Mucosa of rectum (tissue), 2 donors: ENCODE results near the gene LCA5L.

Experiments used
- H3K27ac ChIP-seq, 2 donors: one replicate each; pipeline ENCODE4 v1.7.0; 2013; ENCODE audit warnings: inconsistent platforms in 2 of 2, low read depth in 2 of 2, low read length in 2 of 2
- H3K27me3 ChIP-seq, 2 donors: one replicate each; pipeline ENCODE4 v1.7.0; 2013; ENCODE audit warnings: low read length in 2 of 2; ENCODE audit not compliant: control insufficient read depth in 2 of 2, insufficient read depth in 2 of 2
- H3K36me3 ChIP-seq, 2 donors: one replicate each; pipeline ENCODE4 v1.7.0; 2013; ENCODE audit warnings: low read length in 2 of 2; ENCODE audit not compliant: control insufficient read depth in 2 of 2, insufficient read depth in 2 of 2
- H3K4me1 ChIP-seq, 2 donors: one replicate each; pipeline ENCODE4 v1.7.0; 2013; ENCODE audit warnings: low read length in 2 of 2, mild to moderate bottlenecking in 1 of 2; ENCODE audit not compliant: control insufficient read depth in 2 of 2, insufficient read depth in 2 of 2
- H3K4me3 ChIP-seq, 2 donors: one replicate each; pipeline ENCODE4 v1.7.0; 2013; ENCODE audit warnings: low read length in 2 of 2
- H3K9ac ChIP-seq, 2 donors: one replicate each; pipeline ENCODE4 v1.7.0; 2013; ENCODE audit warnings: low read length in 2 of 2, low read depth in 1 of 2, mild to moderate bottlenecking in 1 of 2
- H3K9me3 ChIP-seq, 2 donors: one replicate each; pipeline ENCODE4 v1.7.0; 2013; ENCODE audit warnings: low read length in 2 of 2; ENCODE audit not compliant: control insufficient read depth in 2 of 2
- donor health status: healthy.
- donor health status: Normal muscosa, but diverticular disease.

The LCA5L gene

GRCh38 chr21:39445321-39446269 is at the start of gene LCA5L:
Gene LCA5L (minus strand): TSS chr21:39445778. CDS start chr21:39428493, 17,285 bp downstream.
- no peaks in the 10 kb centered on the region for H3K27me3 ChIP-seq
- no peaks in the 10 kb centered on the region for H3K36me3 ChIP-seq
- peaks cover 5 to 14% of the 10 kb centered on the region in 2 donors for H3K4me1 ChIP-seq
- H3K9ac ChIP-seq: peak within 1 kb of the TSS; percentile 94 to 96
- H3K4me3 ChIP-seq: peak within 1 kb of the TSS; percentile 84 to 92
- peak within 1 kb of the TSS; percentile 91 to 94 for H3K27ac ChIP-seq
- H3K9me3 ChIP-seq: no peaks in the 10 kb centered on the region

GRCh38 chr21:39489380-39489924 is 43.9 kb upstream of the LCA5L start:
- Histone ChIP-seq H3K4me3 (no peak overlapping the region), H3K9ac (no peak overlapping the region), H3K27me3 (no peaks in the 10 kb centered on the region), H3K9me3 (no peaks in the 10 kb centered on the region), H3K27ac (no peak overlapping the region), H3K36me3 (no peaks in the 10 kb centered on the region), H3K4me1 (no peaks in the 10 kb centered on the region)

GRCh38 chr21:39484711-39485276 is 39.2 kb upstream of the LCA5L start:
- Histone ChIP-seq H3K27me3 (no peaks in the 10 kb centered on the region), H3K27ac (no peak overlapping the region), H3K4me1 (no peaks in the 10 kb centered on the region), H3K36me3 (no peaks in the 10 kb centered on the region), H3K4me3 (no peak overlapping the region), H3K9ac (no peak overlapping the region), H3K9me3 (no peaks in the 10 kb centered on the region)

DNA sequence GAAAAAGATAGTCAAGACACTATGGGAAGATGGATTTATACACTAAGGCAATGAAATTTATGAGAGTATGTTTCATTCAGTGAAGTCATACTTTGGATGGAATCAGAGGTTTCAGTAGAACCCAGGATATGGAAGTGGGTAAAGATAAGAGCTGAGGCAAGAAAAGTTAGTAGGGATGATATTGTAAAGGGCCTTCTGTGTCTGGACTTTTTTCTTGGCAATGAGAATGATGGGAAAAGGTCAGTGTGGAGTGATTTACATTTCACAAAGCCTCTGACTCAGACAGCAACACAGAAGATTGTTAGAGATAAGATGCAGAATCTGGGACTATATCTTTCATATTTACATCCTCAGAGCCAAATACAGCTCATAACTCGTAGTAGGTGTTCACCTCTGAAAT is 38.3 kb upstream of the LCA5L start:
- Histone ChIP-seq H3K27me3 (no peaks in the 10 kb centered on the region), H3K4me3 (no peak overlapping the region), H3K9ac (no peak overlapping the region), H3K9me3 (no peaks in the 10 kb centered on the region), H3K4me1 (no peaks in the 10 kb centered on the region), H3K27ac (no peak overlapping the region), H3K36me3 (no peaks in the 10 kb centered on the region)

- H3K4me1 ChIP-seq: no peaks in the 10 kb centered on the region
- H3K27me3 ChIP-seq: no peaks in the 10 kb centered on the region
- no peaks in the 10 kb centered on the region for H3K9me3 ChIP-seq
- no peak overlapping the region for H3K27ac ChIP-seq
- no peak overlapping the region for H3K9ac ChIP-seq
- no peak overlapping the region for H3K4me3 ChIP-seq
- no peaks in the 10 kb centered on the region for H3K36me3 ChIP-seq
These were observed 36.3 kb upstream of the LCA5L start for GRCh38 chr21:39481886-39482285.

DNA sequence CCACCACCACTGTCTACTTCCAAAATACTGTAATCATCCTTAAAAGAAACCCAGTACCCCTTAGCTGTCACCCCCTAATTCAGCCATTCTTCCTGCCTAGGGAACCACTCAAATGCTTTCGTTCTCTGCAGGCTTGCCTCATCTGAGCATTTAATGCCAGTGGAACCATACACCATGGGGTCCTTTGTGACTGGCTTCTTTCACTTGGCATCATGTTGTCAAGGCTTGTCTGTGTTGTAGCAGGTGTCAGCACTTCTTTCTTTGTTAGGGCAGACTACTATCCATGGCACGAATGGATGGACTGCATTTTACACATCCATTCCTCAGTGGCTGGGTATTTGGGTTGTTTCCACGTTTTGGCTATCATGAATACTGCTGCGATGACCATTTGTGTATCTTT is 34.7 kb upstream of the LCA5L start:
- Histone ChIP-seq H3K9me3 (no peaks in the 10 kb centered on the region), H3K9ac (no peak overlapping the region), H3K4me3 (no peak overlapping the region), H3K36me3 (no peaks in the 10 kb centered on the region), H3K4me1 (no peaks in the 10 kb centered on the region), H3K27ac (no peak overlapping the region), H3K27me3 (no peaks in the 10 kb centered on the region)

DNA sequence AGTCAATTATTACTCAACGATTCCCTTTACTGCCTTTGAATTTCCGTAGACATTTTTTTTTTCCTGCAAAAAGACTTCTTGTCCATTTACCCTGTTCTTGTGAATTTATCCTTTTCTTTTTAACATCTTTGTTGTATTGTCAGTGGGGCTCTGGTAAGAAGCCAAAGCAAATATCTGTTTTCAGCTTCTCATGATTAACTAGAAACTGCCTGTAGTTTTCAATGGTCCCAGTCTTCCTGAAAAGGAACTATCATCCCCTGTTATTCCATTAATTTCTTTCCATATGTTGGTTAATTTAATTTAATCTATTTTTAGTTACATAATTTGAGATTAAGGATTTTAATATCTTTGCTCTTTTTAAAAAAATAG is 34.2 kb upstream of the LCA5L start:
- Histone ChIP-seq H3K4me1 (no peaks in the 10 kb centered on the region), H3K9ac (no peak overlapping the region), H3K27ac (no peak overlapping the region), H3K4me3 (no peak overlapping the region), H3K36me3 (no peaks in the 10 kb centered on the region), H3K9me3 (no peaks in the 10 kb centered on the region), H3K27me3 (no peaks in the 10 kb centered on the region)

DNA sequence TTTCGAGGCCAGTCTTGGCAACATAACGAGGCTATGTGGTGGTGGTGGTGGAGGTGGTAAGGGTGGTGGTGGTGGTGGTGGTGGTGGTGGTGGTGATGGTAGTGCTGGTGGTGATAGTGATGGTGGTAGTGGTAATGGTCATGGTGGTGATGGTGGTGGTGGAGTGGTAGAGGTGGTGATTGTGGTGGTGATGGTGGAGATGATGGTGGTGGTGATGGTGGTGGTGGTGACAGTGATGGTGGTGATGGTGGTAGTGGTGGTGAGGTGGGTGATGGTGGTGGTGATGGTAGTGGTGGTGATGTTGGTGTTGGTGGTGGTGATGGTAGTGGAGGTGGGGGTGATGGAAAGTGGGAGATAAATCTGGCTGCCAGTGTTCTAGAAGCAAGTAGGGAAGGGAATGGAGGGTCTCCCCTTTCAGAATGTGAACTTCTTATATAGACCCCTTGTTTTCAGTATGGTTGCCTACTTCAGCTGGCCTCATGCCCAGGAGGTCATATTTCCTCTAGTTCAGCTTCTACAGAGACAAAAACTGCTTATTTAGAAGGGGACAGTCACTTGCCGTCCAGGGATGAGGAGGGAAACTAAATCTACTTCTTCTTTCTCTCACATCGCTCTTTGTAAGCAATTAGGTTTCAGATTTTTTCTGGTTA is 33.7 kb upstream of the LCA5L start:
- Histone ChIP-seq H3K27ac (no peak overlapping the region), H3K36me3 (no peaks in the 10 kb centered on the region), H3K27me3 (no peaks in the 10 kb centered on the region), H3K4me3 (no peak overlapping the region), H3K9ac (no peak overlapping the region), H3K9me3 (no peaks in the 10 kb centered on the region), H3K4me1 (no peaks in the 10 kb centered on the region)

DNA sequence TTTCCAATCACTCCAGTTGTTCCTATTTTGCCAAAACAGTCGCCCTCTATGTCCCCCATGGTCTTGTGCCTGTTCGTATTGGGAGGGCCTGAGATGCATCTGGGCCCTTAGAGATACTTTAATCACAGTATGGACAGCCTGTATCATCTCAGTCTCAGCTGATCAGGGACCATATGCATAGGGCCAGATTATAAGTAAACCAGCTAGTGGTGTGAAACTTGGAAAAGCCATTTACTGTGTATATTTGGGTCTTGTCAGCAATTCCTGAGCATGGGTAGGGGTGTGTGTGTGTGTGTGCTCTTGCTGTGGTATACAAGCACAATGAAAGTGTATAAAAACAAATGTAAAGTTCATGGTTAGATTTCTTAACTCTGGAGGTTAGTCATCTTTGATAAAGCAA is 29.0 kb upstream of the LCA5L start:
- Histone ChIP-seq H3K9me3 (no peaks in the 10 kb centered on the region), H3K27ac (no peak overlapping the region)

GRCh38 chr21:39472786-39473185 is 27.2 kb upstream of the LCA5L start:
- H3K36me3 ChIP-seq: no peaks in the 10 kb centered on the region
- no peaks in the 10 kb centered on the region for H3K4me1 ChIP-seq
- no peaks in the 10 kb centered on the region for H3K27me3 ChIP-seq
- no peaks in the 10 kb centered on the region for H3K9me3 ChIP-seq
- no peak overlapping the region for H3K27ac ChIP-seq
- no peak overlapping the region for H3K9ac ChIP-seq
- no peak overlapping the region for H3K4me3 ChIP-seq

More for the DNA sequence above, 29.0 kb upstream of the LCA5L start:
- Histone ChIP-seq H3K27me3 (no peaks in the 10 kb centered on the region), H3K36me3 (no peaks in the 10 kb centered on the region), H3K4me1 (no peaks in the 10 kb centered on the region), H3K9ac (no peak overlapping the region), H3K4me3 (no peak overlapping the region)
